ENCODE data around the gene C1QTNF1.

DNA sequence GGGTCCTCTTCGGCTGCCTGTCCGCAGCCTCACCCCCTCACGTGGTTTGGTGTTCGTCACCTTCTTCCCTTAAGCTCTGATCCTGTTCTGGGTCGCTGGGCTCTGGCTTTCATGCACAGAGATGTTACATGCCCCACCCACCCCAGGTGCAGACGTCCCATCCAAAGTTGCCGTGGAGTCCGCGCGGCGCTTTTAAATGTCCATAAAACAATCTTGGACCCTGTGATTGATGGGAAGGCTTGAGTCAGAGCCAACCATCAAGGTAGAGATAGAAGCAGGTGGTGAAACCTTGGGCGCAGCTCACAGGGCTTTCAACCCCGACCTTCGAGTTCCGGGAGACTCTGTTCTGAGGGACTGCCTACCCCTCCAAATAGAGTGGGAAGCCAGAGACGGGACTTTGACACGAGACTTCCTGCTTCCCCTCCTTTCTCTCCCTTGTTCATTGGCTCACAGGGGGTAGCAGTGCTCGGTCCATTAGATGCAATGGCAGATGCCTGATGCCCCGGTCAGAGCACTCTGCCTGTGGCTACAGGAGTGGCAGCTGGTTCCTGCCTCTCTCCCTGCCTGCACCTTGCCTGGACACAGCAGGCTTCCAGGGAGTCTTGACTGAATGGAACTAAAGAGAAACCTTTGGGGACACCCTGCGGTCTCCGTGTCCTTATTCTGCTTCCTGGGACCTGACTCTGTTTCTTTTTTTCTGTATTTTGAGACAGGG is 54.7 kb downstream of the C1QTNF1 start:
- TF ChIP-seq JUND (IDR thresholded peaks at IDR 0.05) (no peak), SIN3A (IDR thresholded peaks at IDR 0.05; ENCODE audit: borderline replicate concordance, low read depth, low read length) (no peak), FOXM1 (IDR thresholded peaks at IDR 0.05; ENCODE audit: low read depth) (no peak), CTCF (IDR thresholded peaks at IDR 0.05) (no peak), YY1 (IDR thresholded peaks at IDR 0.05; ENCODE audit: low read depth) (no peak), IRF3 (IDR thresholded peaks at IDR 0.05; ENCODE audit: low read depth, low read length) (no peak), CHD2 (IDR thresholded peaks at IDR 0.05; ENCODE audit: low read length, partially characterized antibody) (no peak), EZH2phosphoT487 (IDR thresholded peaks at IDR 0.05; ENCODE audit: borderline replicate concordance, low read depth) (no peak)
- TF ChIP-seq, protein P1, sequence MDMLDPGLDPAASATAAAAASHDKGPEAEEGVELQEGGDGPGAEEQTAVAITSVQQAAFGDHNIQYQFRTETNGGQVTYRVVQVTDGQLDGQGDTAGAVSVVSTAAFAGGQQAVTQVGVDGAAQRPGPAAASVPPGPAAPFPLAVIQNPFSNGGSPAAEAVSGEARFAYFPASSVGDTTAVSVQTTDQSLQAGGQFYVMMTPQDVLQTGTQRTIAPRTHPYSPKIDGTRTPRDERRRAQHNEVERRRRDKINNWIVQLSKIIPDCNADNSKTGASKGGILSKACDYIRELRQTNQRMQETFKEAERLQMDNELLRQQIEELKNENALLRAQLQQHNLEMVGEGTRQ (IDR thresholded peaks at IDR 0.05; ENCODE audit: borderline replicate concordance, low read depth, low read length) = no peak

All from SK-N-SH (cell line).